Measurements from ENCODE around the gene MPDU1. TPM values are rescaled to one million over a fixed set of nuclear protein-coding genes. Genes with fewer than 3 reads are reported as not detected.

MPDU1 gene
- total and polyA plus RNA-seq, 12 donors: 65.9 to 267 (median 114) TPM

- H3K9me3 ChIP-seq (replicated peaks in 1 of 3): no peaks in the 10 kb centered on the region
- H3K27me3 ChIP-seq: no peaks in the 10 kb centered on the region
- peaks cover 0 to 63% of the 10 kb centered on the region in 2 donors for H3K36me3 ChIP-seq (replicated peaks in 1 of 2)
- intact Hi-C loops (cut with DNase I): no loop called here
- TF ChIP-seq POLR2A (IDR thresholded peaks at IDR 0.05): no peak
- TF ChIP-seq CTCF (IDR thresholded peaks at IDR 0.05): no peak
- peak overlapping the region in 1 of 4 donors; percentile 98 for H3K4me3 ChIP-seq
- H3K27ac ChIP-seq: peak overlapping the region in 3 of 5 donors; percentile 13 to 100 (median 99)
- 42 to 50% (median 48%) methylated on average over 1 of the region's 1 CpG for WGBS, 4 donors
- peaks cover 34 to 69% of the 10 kb centered on the region in 2 donors for H3K4me1 ChIP-seq (replicated peaks in 1 of 2)
- DNase-seq: peak in 1 of 7 donors; percentile 5
Observed at GRCh38 chr17:7575481-7575883, 8.2 kb upstream of the MPDU1 start.

DNA sequence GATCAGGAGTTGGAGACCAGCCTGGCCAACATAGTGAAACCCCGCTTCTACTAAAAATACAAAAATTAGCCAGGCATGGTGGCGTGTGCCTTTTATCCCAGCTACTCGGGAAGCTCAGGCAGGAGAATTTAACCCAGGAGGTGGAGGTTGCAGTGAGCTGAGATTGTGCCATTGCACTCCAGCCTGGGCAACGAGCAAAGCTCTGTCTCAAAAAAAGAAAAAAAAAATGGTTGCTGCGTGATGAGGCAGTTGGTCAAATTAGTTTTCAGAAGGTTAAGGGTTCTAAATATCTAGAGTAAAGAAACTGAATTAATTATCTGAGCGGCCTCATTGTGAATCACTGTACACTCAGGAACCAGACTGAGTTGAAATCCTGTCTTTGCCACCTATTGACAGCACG is 7.7 kb upstream of the MPDU1 start:
- no peak overlapping the region for H3K4me3 ChIP-seq
- no peaks in the 10 kb centered on the region for H3K9me3 ChIP-seq (replicated peaks in 1 of 3)
- intact Hi-C loops (cut with DNase I): no loop called here
- 57 to 67% (median 62%) methylated on average over 7 of the region's 7 CpGs for WGBS, 4 donors
- no peak for TF ChIP-seq CTCF (IDR thresholded peaks at IDR 0.05)
- TF ChIP-seq POLR2A (IDR thresholded peaks at IDR 0.05): no peak
- H3K27ac ChIP-seq: peak overlapping the region in 2 of 5 donors; percentile 99 to 100
- H3K36me3 ChIP-seq (replicated peaks in 1 of 2): peaks cover 0 to 58% of the 10 kb centered on the region in 2 donors
- DNase-seq: no peak
- H3K27me3 ChIP-seq: no peaks in the 10 kb centered on the region
- H3K4me1 ChIP-seq (replicated peaks in 1 of 2): peaks cover 34 to 71% of the 10 kb centered on the region in 2 donors

DNA sequence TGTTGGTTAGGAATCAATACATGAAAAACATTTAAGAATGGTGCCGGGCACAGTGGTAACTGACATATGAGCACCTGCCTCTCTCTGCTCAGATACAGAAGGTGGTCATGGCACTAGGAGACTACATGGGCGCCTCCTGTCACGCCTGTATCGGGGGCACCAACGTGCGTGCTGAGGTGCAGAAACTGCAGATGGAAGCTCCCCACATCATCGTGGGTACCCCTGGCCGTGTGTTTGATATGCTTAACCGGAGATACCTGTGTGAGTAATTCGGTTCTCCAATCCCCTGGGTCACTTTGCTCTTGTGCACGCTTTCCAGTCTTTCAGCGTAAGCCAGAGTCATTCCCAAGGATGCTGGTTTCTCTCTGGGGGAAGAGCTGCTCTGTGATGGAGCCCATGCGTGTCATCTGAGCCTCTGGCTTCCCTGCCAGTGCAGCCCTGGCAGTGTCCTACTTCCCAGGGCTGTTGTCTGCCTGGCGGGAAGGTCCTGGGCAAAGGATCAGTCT is 7.2 kb upstream of the MPDU1 start:
- DNase-seq: no peak
- peaks cover 34 to 71% of the 10 kb centered on the region in 2 donors for H3K4me1 ChIP-seq (replicated peaks in 1 of 2)
- no peak for TF ChIP-seq CTCF (IDR thresholded peaks at IDR 0.05)
- TF ChIP-seq POLR2A (IDR thresholded peaks at IDR 0.05): no peak
- no peak overlapping the region for H3K4me3 ChIP-seq
- H3K27me3 ChIP-seq: no peaks in the 10 kb centered on the region
- H3K36me3 ChIP-seq (replicated peaks in 1 of 2): peaks cover 0 to 53% of the 10 kb centered on the region in 2 donors
- H3K9me3 ChIP-seq (replicated peaks in 1 of 3): no peaks in the 10 kb centered on the region
- WGBS, 4 donors: 68 to 78% (median 71%) methylated on average over 5 to 14 of the region's 14 CpGs
- intact Hi-C loops (cut with DNase I): no loop called here
- peak overlapping the region in 1 of 5 donors; percentile 96 for H3K27ac ChIP-seq

DNA sequence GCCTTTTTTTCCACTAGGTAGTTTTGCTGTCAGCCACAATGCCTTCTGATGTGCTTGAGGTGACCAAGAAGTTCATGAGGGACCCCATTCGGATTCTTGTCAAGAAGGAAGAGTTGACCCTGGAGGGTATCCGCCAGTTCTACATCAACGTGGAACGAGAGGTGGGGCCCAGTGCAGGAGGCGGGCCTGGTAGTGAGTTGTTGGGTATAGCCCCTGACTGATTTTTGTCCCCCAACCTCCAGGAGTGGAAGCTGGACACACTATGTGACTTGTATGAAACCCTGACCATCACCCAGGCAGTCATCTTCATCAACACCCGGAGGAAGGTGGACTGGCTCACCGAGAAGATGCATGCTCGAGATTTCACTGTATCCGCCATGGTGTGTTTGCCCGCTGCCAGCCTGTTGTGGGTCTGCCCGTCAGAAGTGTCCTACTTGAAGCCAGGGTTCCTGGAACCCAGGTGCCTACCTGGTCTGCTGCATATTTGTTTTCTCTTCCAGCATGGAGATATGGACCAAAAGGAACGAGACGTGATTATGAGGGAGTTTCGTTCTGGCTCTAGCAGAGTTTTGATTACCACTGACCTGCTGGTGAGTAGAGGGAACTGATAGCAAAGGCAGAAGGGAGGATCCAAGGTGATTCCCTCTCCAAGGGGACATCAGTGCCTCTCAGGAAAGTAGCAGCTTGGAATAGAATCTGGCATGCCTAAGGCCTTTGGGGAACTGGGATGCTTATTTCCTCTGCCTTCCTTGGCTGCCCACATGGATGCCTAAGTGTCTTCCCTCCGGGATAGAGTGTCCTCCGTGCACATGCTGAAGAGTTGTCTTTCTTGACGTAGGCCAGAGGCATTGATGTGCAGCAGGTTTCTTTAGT is 6.1 kb upstream of the MPDU1 start:
- H3K36me3 ChIP-seq (replicated peaks in 1 of 2): peaks cover 0 to 53% of the 10 kb centered on the region in 2 donors
- intact Hi-C loops (cut with DNase I): no loop called here
- H3K27ac ChIP-seq: peak overlapping the region in 2 of 5 donors; percentile 45 to 96
- no peaks in the 10 kb centered on the region for H3K9me3 ChIP-seq (replicated peaks in 1 of 3)
- DNase-seq: peak in 1 of 7 donors; percentile 16
- peak in 1 of 6 experiments; percentile 5 for TF ChIP-seq CTCF (IDR thresholded peaks at IDR 0.05)
- peak in 1 of 2 donors; percentile 13 for TF ChIP-seq POLR2A (IDR thresholded peaks at IDR 0.05)
- 71 to 77% (median 72%) methylated on average over 15 to 17 of the region's 17 CpGs for WGBS, 4 donors
- no peak overlapping the region for H3K4me3 ChIP-seq
- H3K4me1 ChIP-seq (replicated peaks in 1 of 2): peaks cover 37 to 73% of the 10 kb centered on the region in 2 donors
- no peaks in the 10 kb centered on the region for H3K27me3 ChIP-seq

All from adrenal gland (tissue), 12 donors.